GM21526 (cell line): ENCODE data around the gene GPR155.
"Not testable (repeated sequence)": the region's sequence is repeated elsewhere in the genome, so short reads cannot be mapped to it uniquely, and the experiment has no call there.

Experiments
- ATAC-seq: cut with Tn5 transposase; IDR thresholded peaks from one replicate; pipeline ENCODE4 v1.9.1; 2021; ENCODE audit warnings: moderate library complexity; ENCODE audit not compliant: unreplicated experiment, low FRiP score

Gene GPR155

DNA sequence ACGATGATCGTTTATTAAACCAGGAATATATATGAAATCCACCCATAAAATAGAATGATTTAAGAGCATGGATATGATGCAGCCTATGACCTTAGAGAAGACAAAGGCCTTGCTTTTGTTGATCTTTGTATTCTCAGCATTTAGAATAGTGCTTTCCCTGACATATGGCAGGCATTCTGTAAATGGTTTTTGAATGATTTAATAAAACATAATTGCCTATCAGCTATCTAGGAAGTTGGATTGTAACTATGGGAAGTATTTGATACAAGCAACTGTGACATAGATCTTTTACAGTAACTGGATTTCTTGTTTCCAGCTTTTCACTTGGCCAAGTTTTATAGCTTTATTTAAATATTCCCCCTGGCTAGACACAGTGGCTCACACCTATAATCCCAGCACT, 5.1 kb upstream of the GPR155 start:
- ATAC-seq: no peak

DNA sequence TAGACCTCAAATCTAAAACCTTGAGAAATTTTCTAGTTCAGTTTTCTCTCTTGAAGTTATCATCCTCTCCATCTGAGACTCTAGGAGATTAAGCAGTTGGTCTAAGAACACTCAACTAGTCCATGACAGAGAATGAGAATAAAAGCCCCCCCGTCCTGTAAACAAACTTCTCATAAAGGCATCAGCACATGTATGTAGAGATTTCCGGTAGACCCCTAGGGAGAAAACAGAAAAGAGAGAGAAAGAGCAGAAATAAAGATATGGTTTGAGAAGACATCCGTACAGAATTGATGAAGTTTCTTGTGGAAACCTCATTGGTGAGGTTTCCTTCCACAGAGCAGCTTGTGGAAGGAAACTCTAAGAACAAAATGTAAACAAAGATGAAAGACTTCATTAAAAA, 3.2 kb upstream of the GPR155 start:
- ATAC-seq: no peak

DNA sequence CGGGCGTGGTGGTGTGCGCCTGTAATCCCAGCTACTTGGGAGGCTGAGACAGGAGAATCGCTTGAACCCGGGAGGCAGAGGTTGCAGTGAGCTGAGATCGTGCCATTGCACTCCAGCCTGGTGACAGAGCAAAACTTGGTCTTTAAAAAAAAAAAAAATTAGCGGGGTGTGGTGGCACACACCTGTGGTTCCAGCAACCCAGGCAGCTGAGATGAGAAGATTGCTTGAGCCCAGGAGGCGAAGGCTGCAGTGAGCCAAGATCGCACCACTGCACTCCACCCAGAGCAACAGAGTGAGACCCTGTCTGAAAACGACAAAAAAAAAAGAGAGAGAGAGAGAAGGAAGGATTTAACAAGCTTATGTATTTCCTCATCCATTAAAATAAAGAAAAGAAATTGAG, 2.7 kb upstream of the GPR155 start:
- ATAC-seq: not testable (repeated sequence)

DNA sequence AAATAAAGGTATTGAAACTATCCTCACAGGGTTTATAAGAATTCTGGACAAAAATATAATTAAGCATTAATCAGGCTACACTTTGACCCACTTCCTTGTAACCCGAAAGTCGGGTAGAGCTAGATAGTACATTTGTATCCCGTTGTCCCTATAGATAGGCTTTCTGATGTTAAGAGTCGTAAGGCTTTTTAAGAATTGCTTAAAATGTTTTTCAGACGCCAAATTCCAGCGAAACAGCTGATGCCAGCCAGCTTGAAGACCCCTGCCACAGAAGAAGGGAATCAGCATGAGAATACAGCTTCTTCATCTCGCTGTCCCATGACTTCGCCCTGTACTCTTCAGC, 962 bp upstream of the GPR155 start:
- ATAC-seq: no peak

DNA sequence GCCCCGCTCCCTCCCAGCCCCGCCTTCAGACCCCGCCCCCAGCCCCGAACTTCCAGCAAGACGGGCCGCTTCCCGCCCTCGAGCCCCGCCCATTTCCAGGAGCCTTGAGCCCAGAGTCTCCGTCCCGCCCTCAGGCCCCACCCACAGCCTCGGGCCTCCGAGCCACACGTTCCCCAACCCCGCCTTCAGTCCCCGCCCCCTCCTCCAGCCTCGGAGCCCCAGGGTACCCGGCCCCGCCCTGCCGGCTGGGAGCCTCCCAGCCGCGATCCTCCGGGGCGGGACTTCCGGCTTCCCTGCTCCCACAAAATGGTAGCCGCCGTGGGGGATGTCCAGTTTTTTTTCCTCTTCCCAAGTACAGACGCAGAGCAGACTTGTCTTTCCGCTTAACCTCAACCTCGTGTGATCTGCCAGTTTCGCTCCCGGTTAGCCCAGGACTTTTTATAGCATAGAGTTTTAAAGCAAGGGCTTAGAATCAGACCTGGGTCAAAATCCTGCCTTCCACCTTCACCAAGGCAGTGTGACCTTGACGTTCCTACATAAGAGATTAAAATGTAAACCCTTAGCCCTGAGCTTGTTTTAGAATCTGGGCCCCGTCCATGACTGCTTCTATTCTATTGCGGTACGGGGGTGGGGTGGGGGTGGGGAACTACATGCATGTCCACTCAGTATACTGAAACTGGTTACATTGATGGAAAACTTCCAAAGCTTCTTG, 435 bp upstream of the GPR155 start:
- peak; percentile 74 for ATAC-seq

DNA sequence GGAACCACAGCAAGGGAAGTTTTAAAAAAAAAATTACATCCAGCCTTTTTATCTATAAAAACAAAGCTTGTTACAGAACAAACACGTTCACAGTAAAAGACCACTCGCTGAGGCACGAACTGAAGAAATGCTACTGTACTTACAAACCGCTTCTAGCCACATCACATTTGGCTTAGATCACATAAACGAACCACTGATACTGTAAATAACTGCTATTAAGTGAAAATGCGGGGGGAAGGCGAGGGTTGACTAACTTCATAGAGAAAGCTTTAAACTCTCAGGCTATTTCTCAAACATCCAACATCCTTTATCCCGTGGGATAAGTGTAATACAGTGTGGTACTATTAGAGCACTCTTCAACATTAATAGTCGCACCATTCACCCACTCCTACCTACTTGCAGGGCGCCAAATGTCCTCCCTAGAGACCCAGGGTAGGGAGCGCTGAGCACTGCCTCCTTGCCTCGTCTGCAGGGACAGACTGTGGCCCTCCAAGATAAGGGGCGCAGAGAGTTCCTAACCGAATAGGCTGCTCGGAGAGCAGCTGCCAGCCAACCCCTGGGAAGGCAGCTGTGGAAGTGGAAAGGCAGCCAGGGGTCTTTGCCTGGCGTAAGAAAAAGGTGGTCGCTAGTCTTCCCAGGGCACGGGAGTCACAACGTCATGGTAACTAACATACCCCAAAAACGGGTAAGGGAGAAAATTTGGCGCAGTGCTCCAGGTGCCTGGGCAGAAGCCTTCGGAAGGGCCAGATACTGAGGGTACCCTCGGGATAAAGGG, 854 bp downstream of the GPR155 start:
- peak; percentile 33 for ATAC-seq

DNA sequence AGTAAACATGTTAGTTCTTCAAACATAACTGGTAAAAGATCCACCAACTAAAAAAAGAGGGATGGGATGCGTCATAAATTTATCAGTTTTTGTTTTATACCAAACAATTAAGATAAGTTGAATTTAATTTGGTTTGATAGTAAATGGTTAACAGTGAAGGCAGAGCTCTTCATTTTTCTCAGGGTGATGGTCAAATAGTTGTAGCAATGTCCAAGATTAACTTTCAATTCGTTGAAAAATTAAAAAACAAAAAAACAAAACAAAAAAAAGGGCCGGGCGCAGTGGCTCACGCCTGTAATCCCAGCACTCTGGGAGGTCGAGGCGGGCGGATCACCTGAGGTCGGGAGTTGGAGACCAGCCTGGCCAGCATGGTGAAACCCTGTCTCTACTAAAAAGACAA, 1.8 kb downstream of the GPR155 start:
- not testable (repeated sequence) for ATAC-seq

DNA sequence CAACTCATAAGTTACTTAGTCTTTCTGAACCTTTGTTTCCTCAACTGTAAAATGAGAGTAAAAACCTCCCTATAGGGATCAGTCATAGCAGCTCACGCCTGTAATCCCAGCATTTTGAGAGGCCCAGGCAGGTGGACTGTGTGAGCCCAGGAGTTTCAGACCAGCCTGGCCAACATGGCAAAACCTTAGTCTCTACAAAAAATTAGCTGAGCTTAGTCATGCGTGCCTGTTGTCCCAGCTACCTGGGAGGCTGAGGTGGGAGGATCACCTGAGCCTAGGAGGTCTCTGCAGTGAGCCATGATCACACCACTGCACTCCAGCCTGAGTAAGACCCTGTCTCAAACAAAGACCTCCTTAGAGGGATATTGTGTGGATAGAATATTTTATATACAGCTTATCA, 2.3 kb downstream of the GPR155 start:
- no peak for ATAC-seq

DNA sequence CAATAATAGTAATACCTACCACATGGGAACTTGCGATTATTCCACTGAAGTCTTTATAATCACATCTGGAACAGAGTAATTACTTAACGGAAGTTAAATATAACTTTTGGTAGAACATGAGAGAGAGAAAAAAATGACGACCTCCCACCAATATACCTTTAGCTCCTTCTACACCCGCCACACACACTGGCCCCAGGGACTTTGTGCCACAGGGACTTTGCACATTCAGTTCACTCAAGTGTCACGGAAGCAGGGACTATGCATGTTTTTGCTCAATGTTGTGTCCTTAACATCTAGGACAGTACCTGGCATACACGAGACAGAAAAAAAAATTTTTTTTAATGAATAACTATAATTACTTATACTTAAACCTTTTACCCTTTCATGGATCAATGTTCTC, 4.0 kb downstream of the GPR155 start:
- no peak for ATAC-seq

DNA sequence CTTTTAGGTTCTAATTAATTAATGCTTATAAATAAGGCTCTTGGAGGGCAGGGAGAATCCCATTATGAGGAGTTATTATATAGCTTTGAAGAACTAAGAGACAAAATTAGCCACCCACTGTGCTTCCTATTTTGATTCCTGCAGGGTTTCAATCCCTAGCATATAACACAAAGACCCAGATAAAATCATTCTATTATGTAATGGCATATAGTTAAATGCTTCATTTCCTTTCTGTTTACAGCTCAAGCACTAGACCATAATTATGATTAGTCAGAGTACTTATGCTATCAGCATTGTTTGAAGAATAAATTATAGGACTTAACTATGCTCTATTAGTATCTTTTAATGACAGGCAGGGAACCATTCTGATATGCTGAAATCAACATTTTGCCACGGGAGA, 9.1 kb downstream of the GPR155 start:
- ATAC-seq: no peak

DNA sequence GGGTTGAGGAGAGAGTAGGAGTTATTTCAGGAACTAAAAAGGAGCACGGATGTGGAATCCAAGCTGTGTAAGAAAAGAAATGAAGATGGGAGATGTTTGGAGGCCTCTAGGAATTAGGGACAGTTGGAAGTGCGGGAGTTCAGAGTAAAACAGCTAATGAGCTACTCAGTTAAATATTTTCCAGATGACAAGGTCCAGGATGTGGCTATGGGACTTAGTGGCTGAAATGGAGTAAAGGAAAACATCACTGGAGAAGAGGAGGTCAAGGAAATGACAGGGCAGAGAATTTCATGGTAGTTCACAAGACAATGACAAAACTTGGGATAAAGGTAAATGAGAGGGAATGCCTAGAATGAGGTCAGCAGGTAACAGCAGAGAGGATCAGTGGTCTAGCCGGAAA, 13.0 kb downstream of the GPR155 start:
- no peak for ATAC-seq

DNA sequence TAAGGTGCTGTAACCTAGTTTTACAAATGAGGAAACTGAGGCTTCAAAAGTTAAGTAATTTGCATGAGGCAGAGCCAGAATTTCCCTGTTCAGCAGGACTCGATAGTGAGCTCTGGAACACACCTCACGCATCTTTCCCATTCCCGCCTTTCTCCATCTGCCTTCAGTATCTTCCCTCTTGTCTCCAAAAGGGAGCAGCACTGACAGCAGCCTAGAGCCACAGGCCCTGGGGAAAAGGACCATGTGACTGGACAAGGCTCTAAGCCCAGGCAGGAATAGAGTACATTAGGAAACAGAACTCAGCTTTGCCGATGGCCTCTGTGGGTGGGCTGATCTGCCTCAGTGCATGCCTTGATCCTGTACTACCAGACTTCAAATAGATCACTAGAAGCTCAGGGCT, 21.5 kb downstream of the GPR155 start:
- no peak for ATAC-seq

DNA sequence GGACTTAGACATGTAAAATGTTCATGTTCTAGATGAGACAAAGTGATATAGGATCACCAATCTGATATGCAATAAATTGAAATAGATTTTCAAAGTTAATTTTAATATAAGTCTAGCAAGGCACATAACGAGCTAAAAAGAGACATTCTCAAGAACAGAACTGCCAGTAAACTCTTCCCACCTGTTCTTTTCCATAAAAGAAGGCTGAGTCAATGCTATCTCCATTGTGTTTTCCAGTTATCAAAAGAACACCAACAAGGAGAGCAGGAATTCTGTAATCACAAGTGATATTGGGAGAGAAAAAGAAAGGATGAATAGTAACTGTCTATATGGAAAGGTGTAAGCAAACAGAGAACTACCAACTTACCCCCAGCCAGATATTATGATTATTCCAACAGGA, 25.6 kb downstream of the GPR155 start:
- ATAC-seq: no peak

DNA sequence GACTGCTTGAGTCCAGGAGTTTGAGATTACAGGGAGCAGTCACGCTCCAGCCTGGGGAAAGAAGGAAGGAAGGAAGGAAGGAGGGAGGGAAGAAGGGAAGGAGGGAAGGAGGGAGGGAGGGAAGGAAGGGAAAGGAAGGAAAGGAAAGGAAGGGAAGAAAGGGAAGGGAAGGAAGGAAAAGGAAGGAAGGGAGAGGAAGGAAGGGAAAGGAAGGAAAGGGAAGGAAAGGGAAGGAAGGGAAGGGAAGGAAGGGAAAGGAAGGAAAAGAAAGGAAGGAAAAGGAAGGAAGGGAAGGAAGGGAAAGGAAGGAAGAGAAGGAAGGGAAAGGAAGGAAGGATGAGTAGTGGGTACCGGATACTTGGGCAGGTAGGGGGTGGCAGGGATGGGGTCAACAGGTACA, 32.3 kb downstream of the GPR155 start:
- no peak for ATAC-seq

DNA sequence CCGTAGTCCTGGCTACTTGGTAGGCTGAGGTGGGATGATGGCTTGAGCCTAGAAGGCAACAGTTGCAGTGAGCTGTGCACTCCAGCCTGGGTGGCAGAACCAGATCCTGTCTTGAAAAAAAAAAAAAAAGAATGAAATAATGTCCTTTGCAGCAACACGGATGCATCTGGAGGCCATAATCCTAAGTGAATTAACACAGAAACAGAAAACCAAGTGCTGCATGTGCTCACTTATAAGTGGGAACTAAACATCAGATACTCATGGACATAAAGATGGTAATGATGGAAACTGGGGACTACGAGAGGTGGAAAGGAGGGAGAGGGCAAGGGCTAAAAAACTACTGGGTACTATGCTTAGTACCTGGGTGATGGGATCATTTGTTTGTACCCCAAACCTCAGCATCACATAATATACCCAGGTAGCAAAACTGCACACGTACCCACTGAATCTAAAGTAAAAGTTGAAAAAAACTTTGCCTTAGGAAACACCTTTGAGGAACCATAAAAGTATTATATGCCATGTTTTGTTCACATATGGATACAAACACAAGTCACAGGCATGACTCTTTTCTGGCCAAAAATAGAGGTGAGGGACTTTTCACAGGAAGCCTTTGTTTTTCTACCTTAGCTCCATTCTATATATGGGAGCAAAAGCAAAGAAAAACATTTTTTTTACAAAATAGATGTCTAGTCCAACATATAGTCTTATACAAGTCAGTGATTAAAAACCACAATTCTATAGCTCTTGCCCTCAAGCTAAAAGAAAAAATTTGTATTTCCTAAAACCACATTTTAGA, 36.6 kb downstream of the GPR155 start:
- no peak for ATAC-seq

DNA sequence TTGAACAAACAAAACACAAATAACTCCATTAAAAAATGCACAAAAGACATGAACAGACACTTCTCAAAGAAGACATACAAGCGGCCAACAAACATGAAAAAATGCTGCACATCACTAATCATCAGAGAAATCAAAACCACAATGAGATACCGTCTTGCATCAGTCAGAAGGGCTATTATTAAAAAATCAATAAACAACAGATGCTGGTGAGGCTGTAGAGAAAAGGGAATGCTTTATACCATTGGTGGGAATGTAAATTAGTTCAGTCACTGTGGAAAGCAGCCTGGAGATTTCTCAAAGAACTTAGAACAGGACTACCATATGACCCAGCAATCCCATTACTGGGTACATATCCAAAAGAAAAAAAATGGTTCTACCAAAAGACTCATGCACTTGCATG, 37.8 kb downstream of the GPR155 start:
- no peak for ATAC-seq

DNA sequence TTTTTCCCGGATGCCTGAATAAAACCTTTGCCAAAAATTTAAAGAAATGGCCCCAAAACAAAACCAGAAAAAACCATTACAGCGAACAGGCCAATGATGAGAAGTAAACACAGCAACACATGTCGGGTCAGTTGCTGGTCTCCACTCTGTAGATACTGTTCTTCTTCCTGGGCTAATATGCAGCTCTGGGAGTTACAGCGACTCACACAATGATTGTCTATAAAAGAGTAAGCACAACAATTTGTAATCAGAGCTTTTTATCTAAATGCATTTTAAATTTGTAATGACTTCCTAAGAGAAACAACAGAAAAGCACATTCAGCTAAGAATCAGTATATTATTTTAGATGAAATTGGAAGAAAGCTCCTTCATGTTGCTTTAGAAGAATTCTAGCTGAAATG, 40.3 kb downstream of the GPR155 start:
- no peak for ATAC-seq

DNA sequence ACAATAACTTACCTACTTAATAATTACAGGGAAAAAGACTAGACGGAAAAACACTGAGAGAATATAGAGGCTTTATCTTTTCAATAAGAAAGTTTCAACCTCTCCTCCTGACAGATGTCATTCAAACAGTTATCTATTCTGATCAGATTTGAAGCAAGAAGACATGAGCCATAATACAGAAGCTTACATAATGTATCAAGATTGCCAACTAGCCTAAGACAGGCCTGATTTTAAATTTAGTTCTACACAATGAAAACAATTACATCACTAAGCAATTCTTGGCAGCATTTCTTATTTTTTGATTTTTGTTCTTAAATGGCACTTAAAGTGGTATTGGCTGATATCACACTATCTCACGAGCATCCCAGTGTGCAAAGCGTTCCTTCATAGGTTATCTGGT, 41.6 kb downstream of the GPR155 start:
- ATAC-seq: no peak

DNA sequence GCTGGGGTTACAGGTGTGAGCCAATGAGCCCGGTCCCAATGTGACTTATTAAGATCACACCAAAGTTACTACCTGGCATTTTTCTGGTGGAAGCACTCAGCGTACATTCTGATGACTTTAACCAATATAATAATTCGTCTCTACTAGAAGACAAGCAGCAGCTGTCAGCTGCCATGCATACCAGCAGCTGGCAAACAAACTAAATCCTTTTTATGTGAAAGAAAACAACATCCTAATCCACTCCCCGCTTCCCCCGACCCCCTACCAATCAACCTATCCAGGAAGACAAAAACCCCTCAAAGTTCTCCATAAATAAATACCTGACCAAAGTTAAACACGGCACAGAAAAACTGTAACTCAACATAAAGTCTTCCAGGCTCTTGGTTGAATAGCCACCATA, 42.1 kb downstream of the GPR155 start:
- no peak for ATAC-seq

DNA sequence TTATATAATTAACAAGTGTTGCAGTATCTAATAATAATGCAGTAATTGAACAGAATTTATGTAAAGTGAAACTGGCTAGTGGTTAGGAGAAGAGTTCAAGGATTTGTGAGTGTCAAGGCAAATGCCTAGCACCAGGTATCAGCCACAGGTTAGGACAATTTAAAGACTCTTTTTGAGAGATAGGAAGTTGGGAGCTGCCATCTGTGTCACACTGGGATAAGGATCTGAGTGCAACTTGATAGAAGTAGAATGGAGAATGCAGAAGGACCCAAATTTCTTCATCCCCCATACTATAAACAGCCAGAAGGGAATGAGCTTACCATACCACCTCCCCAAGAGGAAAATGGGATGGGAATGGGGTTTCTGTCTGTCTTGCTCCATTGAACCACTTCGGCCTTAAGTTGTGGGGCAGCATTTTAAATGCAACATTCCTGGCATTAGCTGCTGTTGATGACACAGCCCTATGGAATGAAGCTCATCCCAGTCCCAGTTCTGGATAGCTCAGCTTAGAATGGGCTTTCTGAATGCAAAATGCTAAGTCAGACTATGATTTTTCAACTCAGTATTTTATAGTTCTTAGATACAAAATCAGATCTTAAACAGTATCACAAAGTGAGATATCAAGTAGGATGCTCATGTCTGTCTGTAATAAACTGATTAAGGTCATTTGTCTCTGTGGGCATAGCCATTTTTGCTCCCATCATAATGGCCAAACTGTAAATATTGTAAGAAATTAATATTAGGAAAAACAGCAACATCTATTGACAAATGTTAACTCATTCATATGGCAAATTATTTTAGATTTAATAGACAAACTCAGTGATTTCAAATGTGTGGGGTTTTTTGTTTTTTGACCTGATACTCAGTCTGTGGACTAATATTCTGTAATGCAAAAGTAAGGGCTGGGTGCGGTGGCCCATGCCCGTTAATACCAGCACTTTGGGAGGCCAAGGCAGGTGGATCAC, 44.0 kb downstream of the GPR155 start:
- ATAC-seq: no peak
